H1 (cell line): ENCODE results near the gene APBA2.

Experiments
- CEBPB ChIP-seq: IDR thresholded peaks from 2 replicates; pipeline ENCODE4 v1.6.1; 2012; ENCODE audit warnings: low read depth, low read length
- CHD2 ChIP-seq: IDR thresholded peaks from 2 replicates; pipeline ENCODE4 v1.6.1; 2012; ENCODE audit warnings: low read length, improper control_type of control experiment
- CTCF ChIP-seq, 3 experiments: IDR thresholded peaks; 1 replicate in 2 of 3; 2 replicates in 1 of 3; pipeline versions ENCODE4 v1.5.1 to v1.6.1; 2011; ENCODE audit warnings: low read length in 3 of 3, mild to moderate bottlenecking in 3 of 3, inconsistent platforms in 2 of 3, low read depth in 1 of 3, moderate library complexity in 1 of 3; ENCODE audit not compliant: insufficient read depth in 1 of 3; ENCODE audit errors: control extremely low read depth in 1 of 3
- POLR2A ChIP-seq, 2 experiments: IDR thresholded peaks; 1 replicate in 1 of 2; 2 replicates in 1 of 2; pipeline ENCODE4 v1.6.1; 2011; ENCODE audit warnings: low read depth in 2 of 2, low read length in 2 of 2, mild to moderate bottlenecking in 2 of 2; ENCODE audit errors: control extremely low read depth in 1 of 2
- POLR2AphosphoS5 ChIP-seq: IDR thresholded peaks from 2 replicates; pipeline ENCODE4 v1.6.1; 2011; ENCODE audit warnings: low read depth, low read length
- SIX5 ChIP-seq: IDR thresholded peaks from 2 replicates; pipeline ENCODE4 v1.6.1; 2011; ENCODE audit warnings: mild to moderate bottlenecking, low read depth, low read length
- SP1 ChIP-seq: IDR thresholded peaks from 2 replicates; pipeline ENCODE4 v1.6.1; 2011; ENCODE audit warnings: low read depth, low read length
- TAF1 ChIP-seq: IDR thresholded peaks from 2 replicates; pipeline ENCODE4 v1.6.1; 2011; ENCODE audit warnings: mild to moderate bottlenecking, low read depth, low read length
- USF2 ChIP-seq: IDR thresholded peaks from 2 replicates; pipeline ENCODE4 v1.6.1; 2011; ENCODE audit warnings: low read length, improper control_type of control experiment
- TF ChIP-seq, protein P1 (sequence below): IDR thresholded peaks from 2 replicates; pipeline ENCODE4 v1.6.1; 2011; ENCODE audit warnings: low read depth, mild to moderate bottlenecking, low read length; ENCODE audit not compliant: insufficient read depth
- TF ChIP-seq, protein P2 (sequence below): IDR thresholded peaks from 2 replicates; pipeline ENCODE4 v1.6.1; 2012; ENCODE audit warnings: inconsistent platforms

DNA sequence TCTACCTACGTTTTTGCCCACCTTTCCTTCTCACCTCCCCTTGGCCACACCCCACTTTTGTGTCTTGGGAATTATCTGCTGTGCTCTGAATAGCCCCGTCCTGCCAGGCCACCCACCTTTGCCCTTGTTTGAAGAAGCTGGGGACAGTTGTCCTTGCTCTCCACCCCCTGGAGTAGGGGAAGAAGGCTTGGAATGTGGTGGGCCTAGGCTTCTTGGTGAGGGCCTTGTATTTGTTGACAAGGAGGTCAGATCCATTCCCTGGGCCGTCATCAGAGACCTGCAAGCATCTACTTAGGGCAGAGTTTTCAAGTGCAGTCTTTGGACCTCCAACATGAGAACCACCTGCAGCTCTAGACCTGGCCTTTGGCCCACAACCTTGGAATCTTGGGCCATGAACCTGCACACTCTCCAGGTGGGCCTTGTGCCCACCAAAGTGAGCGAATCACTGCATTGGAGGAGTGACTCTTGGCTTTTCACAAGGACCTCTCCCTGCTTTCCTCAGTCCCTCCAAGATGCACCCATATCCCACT, 160.6 kb downstream of the APBA2 start:
- no peak for TF ChIP-seq POLR2A (IDR thresholded peaks at IDR 0.05; ENCODE audit: control extremely low read depth in 1 of 2, low read depth in 2 of 2, low read length in 2 of 2)
- TF ChIP-seq CTCF (IDR thresholded peaks at IDR 0.05; ENCODE audit: control extremely low read depth in 1 of 3, insufficient read depth in 1 of 3, low read depth in 1 of 3, low read length in 3 of 3), result no peak
- no peak for TF ChIP-seq SP1
- TF ChIP-seq, protein P1, sequence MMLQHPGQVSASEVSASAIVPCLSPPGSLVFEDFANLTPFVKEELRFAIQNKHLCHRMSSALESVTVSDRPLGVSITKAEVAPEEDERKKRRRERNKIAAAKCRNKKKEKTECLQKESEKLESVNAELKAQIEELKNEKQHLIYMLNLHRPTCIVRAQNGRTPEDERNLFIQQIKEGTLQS, result no peak
- no peak for TF ChIP-seq CHD2
- no peak for TF ChIP-seq TAF1
- no peak for TF ChIP-seq POLR2AphosphoS5
- TF ChIP-seq CEBPB, result no peak
- TF ChIP-seq, protein P2, sequence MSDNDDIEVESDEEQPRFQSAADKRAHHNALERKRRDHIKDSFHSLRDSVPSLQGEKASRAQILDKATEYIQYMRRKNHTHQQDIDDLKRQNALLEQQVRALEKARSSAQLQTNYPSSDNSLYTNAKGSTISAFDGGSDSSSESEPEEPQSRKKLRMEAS, result no peak
- no peak for TF ChIP-seq USF2
- TF ChIP-seq SIX5, result no peak
